GM19238 (cell line): ENCODE data around the gene IL11RA.

Experiments
- DNase-seq: peaks from one replicate; pipeline ENCODE4 v3.0.0; 2011; ENCODE audit warnings: low spot score; ENCODE audit not compliant: insufficient read length

The IL11RA gene

GRCh38 chr9:34685591-34685990 lies 33.6 kb downstream of the IL11RA start:
- no peak for DNase-seq

- no peak for DNase-seq
Measured at GRCh38 chr9:34686231-34686630, 34.2 kb downstream of the IL11RA start.

GRCh38 chr9:34686732-34687131 lies 34.7 kb downstream of the IL11RA start:
- no peak for DNase-seq

GRCh38 chr9:34687276-34688030 lies 35.5 kb downstream of the IL11RA start:
- no peak for DNase-seq

- no peak for DNase-seq
Measured at GRCh38 chr9:34688329-34689115, 36.5 kb downstream of the IL11RA start.

GRCh38 chr9:34689116-34689470 lies 37.1 kb downstream of the IL11RA start:
- no peak for DNase-seq

GRCh38 chr9:34689512-34689911 lies 37.5 kb downstream of the IL11RA start:
- no peak for DNase-seq

- no peak for DNase-seq
Measured at GRCh38 chr9:34690983-34691935, 39.3 kb downstream of the IL11RA start, which contains the start of gene CCL19. CCL19 (minus strand) TSS chr9:34691276; CDS start chr9:34691139, 137 bp downstream.

GRCh38 chr9:34691936-34692315 lies 39.9 kb downstream of the IL11RA start:
- no peak for DNase-seq

- DNase-seq, result no peak
Measured at GRCh38 chr9:34693560-34693959, 41.6 kb downstream of the IL11RA start.

- no peak for DNase-seq
Measured at GRCh38 chr9:34694811-34695210, 42.8 kb downstream of the IL11RA start.

- peak; percentile 52 for DNase-seq
Measured at GRCh38 chr9:34701023-34701768, 49.2 kb downstream of the IL11RA start.

GRCh38 chr9:34701769-34702736 lies 50.1 kb downstream of the IL11RA start:
- DNase-seq, result peak; percentile 68

GRCh38 chr9:34707130-34707529 lies 55.1 kb downstream of the IL11RA start:
- no peak for DNase-seq

- no peak for DNase-seq
Measured at GRCh38 chr9:34709196-34709978, 57.4 kb downstream of the IL11RA start.

GRCh38 chr9:34710023-34710422 lies 58.0 kb downstream of the IL11RA start, which contains the start of gene CCL21:
CCL21 (minus strand) TSS chr9:34710136; CDS start chr9:34710066, 70 bp downstream.
- no peak for DNase-seq
